LHCN-M2 (cell line): Measurements from ENCODE around the gene CEP95. TPM values are rescaled to one million over a fixed set of nuclear protein-coding genes. Genes with fewer than 3 reads are reported as not detected.

ENCODE experiments used
- DNase-seq: peaks from one replicate; pipeline ENCODE4 v3.0.0-alpha.2; 2012; ENCODE audit warnings: low read depth
- total RNA-seq: library from RNA; depleted of rRNA; stranded (reverse); fragments of >200 nt; gene quantifications from 2 replicates; pipeline ENCODE4 v1.2.3, GENCODE V29; 2014

CEP95 gene
- total RNA-seq, 1 experiment from 2014 or later: 15.0 TPM

DNA sequence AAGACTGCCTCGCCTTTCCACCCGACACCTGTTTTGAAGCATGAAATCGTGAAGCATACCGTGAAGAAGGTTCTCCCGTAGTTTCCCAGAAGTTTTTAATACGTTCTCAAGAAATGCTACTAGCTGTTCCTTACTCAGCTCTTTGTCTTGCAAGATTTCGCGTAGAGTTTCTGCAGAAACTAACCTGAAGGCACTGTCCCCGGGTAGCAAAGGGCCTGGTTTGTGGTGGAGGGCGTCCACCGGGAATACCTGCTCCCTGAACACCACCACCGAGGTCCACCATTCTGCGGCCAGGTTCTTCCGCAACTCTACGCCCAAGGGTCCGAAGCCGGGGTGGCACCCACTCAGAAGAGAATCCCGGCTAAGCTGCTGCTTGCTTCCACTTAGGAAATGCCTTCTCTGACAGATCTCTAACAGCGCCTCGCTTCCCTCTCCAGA, 10.4 kb upstream of the CEP95 start:
- DNase-seq: no peak

DNA sequence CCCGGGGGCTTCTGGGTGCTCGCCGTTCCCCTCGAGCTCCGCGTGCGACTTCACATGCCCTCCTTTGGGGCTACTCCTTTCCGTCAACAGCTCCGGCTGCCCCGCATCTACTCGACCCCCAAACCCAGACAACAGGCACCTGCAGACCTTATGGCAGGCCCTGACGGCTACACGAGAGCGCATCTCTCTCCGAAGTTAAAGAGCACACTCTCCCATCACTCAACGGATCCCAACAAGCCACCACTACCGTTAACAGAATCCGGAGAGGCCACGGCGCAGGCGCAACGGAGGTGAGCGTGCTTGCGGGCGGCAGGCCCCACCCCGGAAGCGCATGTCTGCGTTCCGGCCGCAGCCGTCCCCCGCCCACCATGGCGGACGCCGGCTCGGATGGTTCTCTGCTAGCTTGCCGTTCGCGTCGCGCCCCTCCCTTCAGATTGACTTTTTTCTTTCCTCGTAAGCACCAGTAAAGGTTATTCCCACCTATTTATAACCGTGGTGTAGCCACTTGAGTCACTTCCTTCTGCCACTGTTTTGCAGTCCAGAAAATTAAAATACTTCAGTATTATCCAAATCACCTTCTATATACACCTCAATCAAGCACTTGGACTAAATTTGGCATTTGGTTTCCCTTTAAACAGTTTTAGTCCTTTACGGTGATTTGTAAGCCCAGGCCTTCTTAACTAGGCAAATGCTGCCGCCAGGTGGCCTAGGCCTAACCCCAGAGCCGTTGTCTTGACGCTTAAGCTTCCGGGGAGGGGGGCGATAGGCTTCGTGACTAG, 9.8 kb upstream of the CEP95 start, which contains the start of gene POLG2:
POLG2 (minus strand) TSS at position 269 of the 779 bp plus-strand sequence; CDS start at position 183, 86 bp downstream.
- peak; percentile 90 for DNase-seq

DNA sequence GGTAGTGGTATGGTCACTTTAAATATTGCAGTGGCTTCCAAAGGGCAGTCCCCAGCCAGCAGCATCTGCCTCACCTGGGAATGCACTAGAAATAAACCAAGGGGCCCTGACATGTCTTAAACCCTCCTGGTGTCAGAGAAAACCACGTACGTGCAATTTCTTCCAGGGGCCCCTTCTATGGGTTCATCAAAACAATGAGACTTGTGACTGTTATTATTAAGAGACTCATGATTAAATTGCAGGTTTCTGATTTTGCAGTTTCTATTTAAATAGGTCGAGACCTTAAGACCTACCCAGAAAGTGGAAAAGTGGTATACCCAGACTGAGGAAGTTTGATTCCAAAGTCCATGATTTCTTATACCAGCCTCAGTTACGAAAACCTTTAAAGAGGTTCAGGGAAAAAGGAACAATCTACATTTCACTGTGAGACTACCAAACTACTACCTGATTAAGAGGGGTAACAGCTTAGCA, 9.2 kb upstream of the CEP95 start:
- no peak for DNase-seq

DNA sequence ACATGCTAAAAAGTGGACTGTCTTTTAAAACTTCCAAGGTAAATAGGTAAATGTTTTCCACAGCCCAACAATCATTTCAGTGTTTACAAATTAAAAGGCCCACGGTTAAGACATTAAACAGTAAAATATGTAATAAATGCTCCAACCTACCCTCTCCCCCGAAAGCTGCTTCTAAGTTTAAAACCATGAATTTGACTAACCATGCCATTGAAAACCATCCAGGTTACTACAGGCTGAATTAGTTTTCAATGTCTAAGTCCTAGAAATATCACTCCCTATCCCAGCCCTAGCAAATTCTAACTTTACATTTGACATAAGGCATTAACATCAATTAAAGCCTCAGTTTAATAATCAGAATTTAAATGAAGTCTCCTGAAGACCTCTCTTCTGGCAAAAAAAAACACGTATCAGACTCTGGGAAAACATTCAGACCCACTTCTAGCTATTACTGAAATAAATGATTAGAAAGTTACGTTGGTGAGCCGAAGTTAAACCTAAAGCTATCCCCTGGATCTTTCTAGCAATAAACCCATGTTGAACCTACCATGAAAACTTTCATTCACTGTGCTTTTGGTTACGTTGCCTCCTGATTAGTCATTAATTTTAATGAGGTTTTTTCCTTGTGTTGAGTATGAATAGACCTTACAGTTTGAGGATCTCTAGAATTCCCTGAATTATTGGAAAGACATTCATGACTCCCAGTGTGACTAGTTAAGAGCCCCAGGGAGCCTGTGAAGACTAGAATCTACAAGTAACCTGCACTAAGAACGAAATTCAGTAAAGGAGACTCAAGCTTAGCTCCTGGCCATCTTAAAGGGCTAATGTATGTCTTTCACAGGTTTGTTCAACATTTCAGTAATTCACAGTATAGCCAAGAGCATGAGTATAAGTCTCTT, 8.2 kb upstream of the CEP95 start:
- DNase-seq: no peak

DNA sequence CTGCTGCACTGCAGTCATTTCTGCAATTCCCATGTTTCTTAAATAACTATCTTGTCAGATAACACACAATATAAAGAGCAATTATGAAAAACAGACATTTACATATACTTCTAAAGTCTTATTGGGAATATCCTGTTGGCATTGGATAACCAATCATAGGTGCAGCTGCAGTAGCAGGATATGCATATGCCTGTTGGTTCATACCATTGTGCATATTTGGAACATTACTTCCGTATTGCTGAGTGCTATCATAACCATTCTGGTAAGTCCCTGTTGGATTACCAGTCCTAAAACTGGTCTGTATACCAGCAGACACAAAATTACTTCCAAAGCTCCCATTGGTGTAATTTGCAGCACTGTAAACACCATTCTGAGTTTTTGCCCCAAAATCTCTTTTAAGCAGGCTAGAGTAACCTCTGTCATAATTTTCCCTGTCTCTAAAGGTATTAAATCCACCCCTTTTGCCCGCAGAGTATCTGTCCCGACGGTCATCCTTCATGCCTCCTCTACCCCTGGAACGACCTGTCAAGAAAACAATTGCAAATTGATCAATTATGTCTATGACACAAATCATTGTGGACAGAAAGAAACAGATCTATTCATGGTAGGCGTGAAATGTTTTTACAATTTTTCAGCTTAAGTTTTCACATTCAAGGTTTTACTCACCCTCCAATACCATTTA, 6.8 kb upstream of the CEP95 start:
- no peak for DNase-seq

DNA sequence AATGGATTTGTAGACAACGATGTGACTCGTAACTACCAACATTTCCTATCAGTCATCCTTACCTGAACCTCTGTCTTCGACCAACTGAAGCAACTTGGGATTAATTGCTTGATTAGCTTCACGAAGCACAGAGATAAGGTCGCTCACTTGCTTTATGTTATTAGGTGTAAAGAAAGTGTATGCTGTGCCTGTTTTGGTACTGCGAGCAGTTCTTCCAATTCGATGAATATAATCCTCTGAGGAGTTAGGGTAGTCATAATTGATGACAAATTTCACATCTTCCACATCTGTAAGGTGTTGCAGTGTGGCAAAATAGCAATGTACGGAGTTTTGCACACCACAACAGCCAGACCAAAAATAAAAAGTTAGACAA, 6.3 kb upstream of the CEP95 start:
- no peak for DNase-seq

DNA sequence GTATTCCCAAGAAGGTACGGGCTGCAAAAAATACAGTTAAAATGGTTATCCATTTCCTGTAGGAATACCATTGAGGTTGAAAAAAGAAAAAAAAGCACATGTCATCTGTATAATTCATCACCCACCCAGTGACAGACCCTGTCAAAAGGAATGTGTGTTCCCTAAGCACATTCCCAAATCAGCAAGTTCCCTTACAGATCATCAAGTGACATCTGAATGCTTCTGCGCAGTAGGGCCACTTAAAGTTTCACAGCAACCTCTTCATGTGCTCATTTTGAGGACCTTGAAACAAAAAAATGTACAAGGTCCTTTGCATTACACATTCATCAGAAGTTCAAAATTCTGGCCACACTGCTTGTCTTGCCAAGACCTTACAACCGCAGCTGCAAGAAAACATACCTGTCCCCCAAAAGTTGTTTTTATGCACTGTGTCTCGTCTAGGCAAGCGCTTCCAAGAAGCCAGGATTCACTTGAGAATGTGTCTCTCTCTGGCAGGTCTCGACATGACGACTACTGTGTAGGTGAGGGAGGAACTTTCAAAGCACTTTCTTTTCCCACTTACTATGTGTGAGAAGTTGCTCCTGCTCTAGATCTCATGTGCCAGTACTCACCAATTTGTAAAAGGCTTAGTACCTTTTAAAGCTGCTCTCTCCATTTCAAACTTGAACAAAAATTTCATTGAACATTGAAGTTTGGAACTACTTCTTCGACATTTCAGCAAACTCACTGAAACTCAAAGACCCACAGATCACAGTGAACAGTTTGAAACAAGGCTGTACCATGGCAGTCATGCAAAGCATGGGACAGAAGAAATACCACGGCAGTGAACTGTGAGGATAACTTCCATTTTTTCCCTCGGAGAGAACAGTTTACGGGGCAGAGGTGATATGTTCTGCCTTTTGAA, 5.7 kb upstream of the CEP95 start:
- no peak for DNase-seq

DNA sequence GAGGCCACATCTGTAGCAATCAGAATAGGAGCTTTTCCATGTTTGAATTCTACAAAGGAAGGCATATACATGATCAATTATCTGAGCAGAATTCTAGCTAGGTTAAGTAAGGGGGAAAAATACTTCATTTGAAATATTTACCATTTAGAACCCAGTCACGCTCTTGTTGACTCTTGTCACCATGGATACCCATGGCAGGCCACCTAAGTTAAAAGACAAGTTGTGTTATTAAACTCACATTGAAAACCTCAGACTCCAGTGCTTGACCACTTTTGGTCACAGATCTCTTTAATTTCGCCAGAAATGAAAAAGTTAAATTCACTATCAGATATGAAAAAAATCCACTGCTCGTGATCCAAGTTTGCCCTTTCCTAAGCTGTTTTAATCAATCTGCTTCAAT, 4.8 kb upstream of the CEP95 start:
- DNase-seq: no peak

DNA sequence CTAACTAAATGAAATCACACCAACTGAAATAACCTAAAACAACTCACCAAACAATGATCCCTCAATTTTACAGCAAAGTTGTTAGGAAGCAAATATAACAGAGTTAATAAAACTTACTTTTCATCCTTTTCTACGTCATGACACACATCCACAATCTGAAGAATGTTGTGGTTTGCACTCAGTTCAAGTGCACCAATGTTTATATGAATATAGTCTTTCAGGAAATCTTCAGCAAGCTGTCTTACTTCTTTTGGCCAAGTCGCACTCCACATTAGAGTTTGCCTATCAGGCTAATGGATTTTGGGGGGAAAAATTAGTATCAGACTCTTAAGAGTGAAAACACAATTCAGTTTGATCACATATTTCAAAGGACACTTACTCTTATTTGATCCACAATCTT, 4.0 kb upstream of the CEP95 start:
- no peak for DNase-seq

DNA sequence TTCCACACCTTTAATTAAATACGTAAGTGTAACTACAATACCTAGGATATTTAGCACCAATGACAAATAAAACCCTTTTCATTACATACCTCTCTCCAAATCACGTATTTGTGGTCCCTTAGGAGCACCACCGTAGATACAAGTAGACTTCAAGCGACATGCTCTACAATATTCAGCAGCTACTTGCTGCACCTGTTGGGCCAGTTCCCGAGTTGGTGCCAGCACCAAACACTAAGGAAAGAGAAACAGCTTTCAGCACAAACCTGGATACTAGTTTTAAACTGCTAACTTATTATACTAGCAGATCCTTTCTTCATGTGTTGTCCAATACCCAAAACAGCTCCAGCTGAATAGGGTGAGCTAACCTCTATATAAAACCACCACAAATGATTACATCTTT, 3.4 kb upstream of the CEP95 start:
- no peak for DNase-seq

DNA sequence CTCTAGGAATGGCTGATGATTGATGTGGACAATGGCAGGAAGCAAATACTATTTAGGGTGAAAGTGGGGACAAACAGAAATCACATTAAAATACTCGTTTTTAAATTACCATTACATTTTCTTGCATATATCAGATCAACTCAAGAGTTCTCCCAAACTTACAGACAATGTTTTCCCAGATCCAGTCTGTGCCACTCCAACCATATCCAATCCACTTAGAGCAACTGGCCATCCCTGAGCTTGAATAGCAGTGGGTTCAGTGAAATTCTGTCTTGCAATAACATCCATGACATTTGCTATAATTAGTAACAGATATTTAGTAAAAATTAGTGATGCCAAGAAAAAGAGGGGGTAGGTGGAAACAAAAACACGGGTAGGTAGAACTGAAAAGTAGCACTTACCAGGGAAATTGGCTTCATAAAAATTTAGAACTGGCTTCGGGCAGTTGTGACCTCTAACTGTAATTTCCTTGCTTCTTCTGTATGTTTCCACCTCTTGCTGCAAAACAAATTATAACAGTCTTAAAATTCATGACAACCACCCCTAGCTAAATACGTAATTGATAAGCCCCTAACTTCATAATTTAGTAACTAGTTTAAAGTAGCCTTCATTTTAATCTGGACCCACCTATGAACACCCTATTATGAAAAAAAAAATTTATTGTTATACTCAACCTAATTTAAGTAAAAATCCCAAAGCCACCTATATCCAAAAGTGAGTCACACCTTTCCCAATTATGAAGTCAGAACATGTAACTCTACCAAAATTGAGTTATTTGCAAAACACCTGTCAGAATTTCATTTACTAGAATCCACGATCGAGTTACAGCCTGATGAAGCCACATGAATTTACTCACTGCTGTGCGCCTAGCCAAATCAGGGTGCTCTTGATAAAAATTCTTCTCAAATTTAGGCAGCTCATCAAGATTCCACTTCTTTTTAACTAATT, 2.7 kb upstream of the CEP95 start:
- peak; percentile 30 for DNase-seq

DNA sequence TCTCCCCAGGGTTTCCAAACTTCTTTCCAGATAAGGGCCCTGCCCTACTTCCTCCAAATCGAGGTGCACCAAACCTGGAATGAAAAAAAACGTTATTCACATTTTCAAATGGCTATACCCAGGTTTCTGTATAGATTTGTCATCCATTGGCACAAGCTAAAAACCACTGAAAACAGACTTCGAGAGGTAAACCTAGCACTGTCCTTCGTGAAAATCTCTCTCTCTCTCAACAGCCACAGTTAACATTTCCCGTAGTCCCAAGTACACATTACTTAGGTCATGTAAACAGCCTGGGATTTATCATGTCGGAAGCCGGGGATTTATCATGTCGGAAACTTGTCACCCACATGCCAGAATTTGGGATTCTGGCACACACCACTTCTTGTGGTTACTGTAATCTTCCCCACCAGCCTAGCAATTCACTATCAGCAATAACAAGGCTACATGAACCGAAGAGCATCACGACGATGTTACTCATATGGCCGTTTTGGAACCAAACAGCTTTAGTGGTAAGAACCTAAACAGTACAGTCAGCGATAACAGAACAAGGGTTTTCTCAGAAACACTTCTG, 1.9 kb upstream of the CEP95 start:
- DNase-seq: no peak

DNA sequence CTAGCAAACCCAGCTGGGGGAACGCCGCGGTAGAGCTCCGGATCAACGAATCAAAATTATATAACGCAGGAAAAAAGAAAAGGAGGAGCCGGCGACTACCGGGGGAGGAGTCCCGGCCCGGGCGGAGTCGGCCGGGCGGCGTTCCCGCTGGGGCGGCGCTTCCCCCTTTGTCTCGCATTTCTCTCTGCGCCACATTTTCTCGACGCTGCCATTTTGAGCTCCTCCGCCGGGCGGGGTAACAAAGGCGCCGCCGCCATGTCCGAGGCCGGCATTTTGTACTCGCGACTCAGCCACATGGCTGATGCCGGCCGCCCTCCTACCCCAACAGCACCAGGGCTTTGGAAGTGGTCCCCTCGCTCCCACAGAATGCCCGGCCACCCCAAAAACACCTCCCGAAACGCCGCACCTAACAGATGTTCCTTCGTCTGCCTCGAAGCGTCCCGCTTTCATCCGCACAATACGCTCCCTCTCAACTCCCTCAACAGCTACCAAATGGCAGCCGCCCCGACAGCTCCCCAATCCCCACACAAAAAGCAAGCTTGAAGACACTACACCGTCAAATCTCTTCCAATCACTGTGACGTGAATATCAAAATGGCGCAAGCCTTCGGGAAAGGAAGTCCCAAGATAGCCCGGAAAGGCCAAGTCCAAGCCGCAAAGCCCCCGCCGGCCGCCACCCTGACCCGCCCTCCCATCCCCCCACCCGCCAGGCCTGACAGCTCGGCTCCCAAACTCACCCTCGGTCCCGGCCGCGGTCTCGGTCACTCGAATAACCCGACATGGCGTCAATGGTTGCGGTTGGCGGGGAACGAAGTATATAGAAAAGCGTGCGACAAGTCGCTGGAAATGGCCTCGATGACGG, 1.2 kb upstream of the CEP95 start:
- peak; percentile 89 for DNase-seq

DNA sequence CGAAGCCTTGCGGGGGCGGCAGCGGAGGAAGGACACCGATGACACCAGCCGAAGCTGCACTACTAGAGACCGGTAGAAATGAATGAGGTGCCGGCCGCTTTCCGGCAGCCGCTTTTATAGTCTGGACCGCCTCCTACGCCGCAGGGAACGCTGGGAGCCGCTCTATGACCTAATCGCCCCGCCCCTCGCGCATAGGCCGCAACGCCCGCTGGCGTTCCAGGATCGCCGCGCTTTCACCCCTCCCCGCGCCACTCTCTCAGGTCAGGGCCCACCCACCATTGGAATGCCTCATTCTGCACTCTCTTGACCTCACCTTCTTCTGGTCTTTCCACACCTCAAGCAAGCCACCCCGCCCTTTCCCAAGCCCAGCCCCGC, 589 bp upstream of the CEP95 start, which contains the start of gene DDX5:
DDX5 (minus strand) TSS at position 89 of the 375 bp plus-strand sequence. CDS start 170 bp downstream, outside the sequence.
- DNase-seq: peak; percentile 97

DNA sequence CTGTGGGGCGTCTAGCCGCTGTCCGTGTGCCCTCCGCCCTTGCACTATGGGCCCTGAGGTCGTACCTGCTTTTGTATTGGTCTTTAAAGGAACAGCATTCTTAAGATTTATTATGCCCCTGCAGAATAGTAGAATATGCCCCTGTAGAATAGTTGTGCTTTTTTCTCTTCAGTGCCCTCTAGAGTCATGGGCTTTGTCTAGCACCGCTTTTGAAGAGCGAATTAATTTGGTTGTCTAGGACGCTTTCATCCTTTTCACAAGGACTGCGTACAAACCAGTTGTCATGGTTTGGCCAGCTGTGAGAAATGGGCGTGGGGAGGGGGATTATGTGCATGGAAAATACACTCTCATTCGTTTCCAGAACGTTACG, 621 bp downstream of the CEP95 start:
- peak; percentile 87 for DNase-seq

DNA sequence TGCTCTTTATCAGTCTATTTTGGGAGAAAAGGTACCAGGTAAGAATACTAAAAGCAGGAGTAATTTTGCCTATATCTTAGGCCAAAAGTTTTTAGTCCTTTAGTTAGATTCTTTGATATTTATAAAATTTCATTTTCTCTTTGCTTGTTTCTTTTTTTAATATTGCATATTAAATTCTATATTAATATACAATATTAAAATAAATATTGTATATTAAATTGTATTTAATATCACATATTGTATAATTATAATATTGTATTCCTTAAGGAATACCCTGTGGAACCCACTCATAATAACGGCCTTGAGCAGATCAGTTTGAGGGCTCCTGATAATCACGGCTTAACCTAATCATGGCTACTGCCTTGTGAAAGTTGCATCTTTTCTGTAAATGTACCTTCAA, 1.9 kb downstream of the CEP95 start:
- DNase-seq: no peak

DNA sequence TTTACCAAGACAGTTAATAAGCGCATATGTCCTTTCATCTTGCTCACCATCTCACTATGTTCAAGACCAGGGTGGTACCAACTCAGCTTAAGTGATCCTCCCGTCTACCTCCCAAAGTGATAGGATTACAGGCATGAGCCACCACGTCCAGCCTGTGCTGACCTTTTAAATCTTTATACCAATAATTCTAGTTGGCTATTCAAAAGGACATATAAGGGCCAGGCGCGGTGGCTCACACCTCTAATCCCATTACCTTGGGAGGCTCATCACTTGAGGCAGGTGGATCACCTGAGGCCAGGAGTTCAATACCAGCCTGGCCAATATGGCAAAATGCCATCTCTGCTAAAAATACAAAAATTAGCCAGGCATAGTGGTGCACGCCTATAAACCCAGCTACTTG, 2.4 kb downstream of the CEP95 start:
- DNase-seq: no peak

DNA sequence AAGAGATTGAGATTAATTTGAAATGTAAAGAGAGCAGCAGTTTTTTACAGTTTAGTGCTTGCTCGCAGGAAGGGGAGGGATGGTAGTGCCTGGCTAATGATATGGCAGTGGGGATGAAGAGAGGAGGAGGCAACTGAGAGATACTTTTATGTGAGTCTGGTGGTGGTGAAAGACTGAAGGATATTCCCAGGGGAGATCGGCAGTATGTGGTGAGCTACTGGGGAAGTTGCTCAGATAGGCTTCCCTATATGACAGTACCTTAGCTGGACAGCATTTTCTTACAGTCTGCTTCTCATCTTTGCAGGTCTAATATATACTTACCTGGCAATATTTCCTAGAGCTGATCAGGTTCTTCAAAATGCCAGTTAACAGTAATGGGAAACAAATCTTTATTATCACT, 8.6 kb downstream of the CEP95 start:
- DNase-seq: no peak
